Measurements from ENCODE around the gene S100A3. TPM values are rescaled to one million over a fixed set of nuclear protein-coding genes. Genes with fewer than 3 reads are reported as not detected.

S100A3 gene
- total and polyA plus RNA-seq, 2 of the 13 experiments (the other 11 are each of a cell fraction or from before 2014, with no cell fraction given): 2.5 to 4.5 TPM

- no peak for TF ChIP-seq ZNF12 (CRISPR knock-in tag; IDR thresholded peaks at IDR 0.05)
- TF ChIP-seq BCLAF1 (IDR thresholded peaks at IDR 0.05): no peak
- TF ChIP-seq RBFOX2 (IDR thresholded peaks at IDR 0.05; ENCODE audit: low read depth, low read length): peak; percentile 73
- TF ChIP-seq SIN3B (IDR thresholded peaks at IDR 0.05; ENCODE audit: low read length): no peak
- TF ChIP-seq ATF6 (CRISPR knock-in tag; conservative IDR thresholded peaks at IDR 0.05): no peak
- TF ChIP-seq HNRNPL (IDR thresholded peaks at IDR 0.05; ENCODE audit: low read depth, low read length): 0 out of 2 replicates have a peak, but pooled peaks have one; percentile 32
Measured at GRCh38 chr1:153535242-153536011, 13.6 kb downstream of the S100A3 start, which contains the start of gene S100A6 (continued).

GRCh38 chr1:153534925-153535241 is 14.2 kb downstream of the S100A3 start:
- Histone ChIP-seq H3K27me3 (ENCODE audit: control insufficient read depth in 1 of 2, insufficient read depth in 2 of 2, low read length in 2 of 2) (peaks cover 0 to 3% of the 10 kb centered on the region in 2 experiments; a peak in 1 of 5 replicates), H3K4me2 (ENCODE audit: low read depth, low read length) (peak overlapping the region; percentile 56; the same call in 1 of the 2 replicates), H3K9ac (ENCODE audit: insufficient read depth, low read depth, low read length) (no peak overlapping the region), H3K9me3 (ENCODE audit: low read length) (no peaks in the 10 kb centered on the region), H3K4me3 (replicated peaks in 1 of 3; ENCODE audit: insufficient read depth in 1 of 3, low read depth in 2 of 3, low read length in 3 of 3) (peak overlapping the region in 2 of 3 experiments; percentile 55 to 65; a peak in 2 of 6 replicates), H3K27ac (ENCODE audit: extremely low read length, insufficient read depth, low read length) (no peak overlapping the region), H4K20me1 (ENCODE audit: insufficient read depth, low read length) (no peaks in the 10 kb centered on the region), H3K4me1 (ENCODE audit: insufficient read depth, low read length) (peaks cover 75% of the 10 kb centered on the region), H3K36me3 (replicated peaks in 1 of 2; ENCODE audit: control insufficient read depth in 1 of 2, insufficient read depth in 2 of 2, low read length in 2 of 2) (no peaks in the 10 kb centered on the region), H2AFZ (ENCODE audit: low read length) (no peak overlapping the region), H3K79me2 (ENCODE audit: insufficient read depth, low read length) (no peaks in the 10 kb centered on the region)
- no peak for ATAC-seq
- 81% methylated on average over 2 of the region's 3 CpGs for WGBS (ENCODE audit: low lambda C conversion rate)
- POLR2A ChIA-PET: interaction anchor here (0.8 to 6.6 kb wide), 5 partner anchors 10 to 99 kb away, joined by 3 to 49 read pairs (median 19); partner anchors contain the start of genes CHTOP, S100A2 and S100A4
- no peak for DNase-seq (ENCODE audit: low spot score)
- in situ Hi-C loops (cut with HindIII; ENCODE audit: extremely low pct_ligation_motif_present, low pct_unique_long_range_greater_than_20kb): loop anchor here (5.0 kb wide), 1 partner anchor 32 kb away; the partner anchor contains the start of gene S100A2
- no peak for FAIRE-seq
- TF ChIP-seq SP2 (CRISPR knock-in tag; IDR thresholded peaks at IDR 0.05) (no peak), ARHGAP35 (CRISPR knock-in tag; IDR thresholded peaks at IDR 0.05; ENCODE audit: borderline replicate concordance) (no peak), ZBTB34 (CRISPR knock-in tag; IDR thresholded peaks at IDR 0.05) (no peak), DMAP1 (CRISPR knock-in tag; IDR thresholded peaks at IDR 0.05) (no peak), AHR (CRISPR knock-in tag; IDR thresholded peaks at IDR 0.05) (no peak)
- BruUV-seq (replicated peaks): no TSS peak
- CTCF ChIA-PET (ENCODE audit: low intra/inter-chr PET ratio, low total read pairs): no interaction called here
- intact Hi-C loops (cut with micrococcal nuclease; ENCODE audit: unreplicated experiment): no loop called here

All from HepG2 (cell line).